AG09319 (cell line): ENCODE results near the gene COX7B.
"Not testable (repeated sequence)": the region's sequence is repeated elsewhere in the genome, so short reads cannot be mapped to it uniquely, and the experiment has no call there.

Source experiments
- DNase-seq: peaks from one replicate; pipeline ENCODE4 v3.0.0-alpha.2; 2010; ENCODE audit warnings: low read depth; ENCODE audit errors: extremely low read depth
- TF ChIP-seq, protein P1 (sequence below): IDR thresholded peaks from 2 replicates; pipeline ENCODE4 v1.5.1; 2011; ENCODE audit warnings: low read depth, mild to moderate bottlenecking, inconsistent platforms, low read length, moderate library complexity

Gene COX7B

DNA sequence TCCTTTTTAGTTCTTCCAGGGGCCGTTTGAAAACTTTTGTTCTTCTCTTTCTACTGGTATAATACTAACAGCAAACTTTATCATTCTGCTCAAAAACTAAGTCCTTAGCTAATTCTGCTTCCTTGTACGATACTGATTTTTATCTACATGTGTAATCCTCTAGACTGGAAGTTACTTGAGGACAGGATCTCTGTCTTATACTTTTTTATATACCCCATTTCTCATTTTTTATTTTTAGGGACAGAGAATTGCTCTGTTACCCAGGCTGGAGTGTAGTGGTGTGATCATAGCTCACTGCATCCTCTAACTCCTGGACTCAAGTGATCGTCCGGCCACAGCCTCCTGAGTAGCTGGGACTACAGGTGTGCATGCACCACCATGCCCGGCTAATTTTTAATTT lies 2.2 kb downstream of the COX7B start:
- no peak for DNase-seq
- TF ChIP-seq, protein P1, sequence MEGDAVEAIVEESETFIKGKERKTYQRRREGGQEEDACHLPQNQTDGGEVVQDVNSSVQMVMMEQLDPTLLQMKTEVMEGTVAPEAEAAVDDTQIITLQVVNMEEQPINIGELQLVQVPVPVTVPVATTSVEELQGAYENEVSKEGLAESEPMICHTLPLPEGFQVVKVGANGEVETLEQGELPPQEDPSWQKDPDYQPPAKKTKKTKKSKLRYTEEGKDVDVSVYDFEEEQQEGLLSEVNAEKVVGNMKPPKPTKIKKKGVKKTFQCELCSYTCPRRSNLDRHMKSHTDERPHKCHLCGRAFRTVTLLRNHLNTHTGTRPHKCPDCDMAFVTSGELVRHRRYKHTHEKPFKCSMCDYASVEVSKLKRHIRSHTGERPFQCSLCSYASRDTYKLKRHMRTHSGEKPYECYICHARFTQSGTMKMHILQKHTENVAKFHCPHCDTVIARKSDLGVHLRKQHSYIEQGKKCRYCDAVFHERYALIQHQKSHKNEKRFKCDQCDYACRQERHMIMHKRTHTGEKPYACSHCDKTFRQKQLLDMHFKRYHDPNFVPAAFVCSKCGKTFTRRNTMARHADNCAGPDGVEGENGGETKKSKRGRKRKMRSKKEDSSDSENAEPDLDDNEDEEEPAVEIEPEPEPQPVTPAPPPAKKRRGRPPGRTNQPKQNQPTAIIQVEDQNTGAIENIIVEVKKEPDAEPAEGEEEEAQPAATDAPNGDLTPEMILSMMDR = no peak

DNA sequence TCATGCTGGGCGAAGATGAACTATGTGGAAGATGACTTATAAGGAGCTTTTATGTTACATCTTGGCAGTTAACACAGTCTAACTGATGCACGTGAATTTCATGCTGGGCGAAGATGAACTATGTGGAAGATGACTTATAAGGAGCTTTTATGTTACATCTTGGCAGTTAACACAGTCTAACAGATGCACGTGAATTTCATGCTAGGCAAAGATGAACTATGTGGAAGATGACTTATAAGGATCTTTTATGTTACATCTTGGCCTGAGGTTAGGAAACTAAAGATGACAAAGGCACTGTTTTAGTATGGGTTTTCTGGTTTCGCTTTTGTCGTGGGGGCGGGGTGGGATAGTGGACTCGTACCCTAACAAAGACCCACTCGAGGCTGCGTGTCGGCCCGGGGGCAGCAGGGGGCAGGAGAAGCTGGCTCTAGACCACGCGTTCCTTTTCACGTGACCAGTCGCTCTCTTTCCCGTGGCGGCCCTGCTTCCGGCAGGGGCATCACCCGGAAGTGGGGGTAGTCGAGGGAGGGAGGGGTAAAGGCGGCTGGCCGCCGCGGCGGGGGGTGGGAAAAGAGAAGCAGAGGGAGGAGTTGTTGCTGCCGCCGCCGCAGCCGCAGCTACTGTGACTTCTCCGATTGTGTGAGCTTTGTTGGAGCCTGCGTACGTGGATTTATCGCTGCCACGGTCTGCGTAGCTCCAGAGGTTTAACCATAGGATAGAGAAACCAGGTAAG lies 11.0 kb downstream of the COX7B start, which contains the start of gene ATP7A:
ATP7A (plus strand) TSS at position 586 of the 733 bp plus-strand sequence. CDS start 60,949 bp downstream, outside the sequence.
- TF ChIP-seq, protein P1 = peak; percentile 57
- peak; percentile 73 for DNase-seq

DNA sequence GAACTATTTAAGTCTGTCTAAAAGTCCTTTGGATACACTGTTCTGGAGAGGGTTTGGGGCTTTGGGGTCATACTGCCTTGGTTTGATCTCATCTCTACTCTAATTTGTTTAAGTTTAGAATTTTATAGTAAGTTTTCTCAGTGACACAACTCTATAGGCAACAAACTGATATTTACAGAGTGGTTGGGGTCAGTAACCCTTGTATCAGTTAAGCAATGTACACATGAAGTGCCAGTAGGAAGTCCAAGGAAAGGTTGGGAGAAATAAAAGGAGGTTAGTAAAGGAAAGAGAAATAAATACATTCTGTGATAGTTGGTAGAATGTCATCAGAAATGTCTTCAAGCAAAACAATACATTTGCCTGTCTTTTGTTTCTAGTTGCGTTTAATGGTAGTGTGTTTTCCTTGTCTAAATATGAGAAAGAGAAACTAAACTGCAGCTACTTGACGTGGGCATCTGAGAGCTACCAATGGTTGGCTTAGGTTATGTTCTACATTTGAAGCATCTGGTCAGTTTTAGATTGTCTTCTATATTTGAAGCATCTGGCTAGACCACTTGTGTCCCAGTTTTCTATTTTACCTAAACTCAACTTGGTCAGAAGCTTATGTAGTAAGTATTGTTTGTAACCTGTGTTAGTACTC lies 18.1 kb downstream of the COX7B start:
- DNase-seq = no peak
- TF ChIP-seq, protein P1 = no peak

DNA sequence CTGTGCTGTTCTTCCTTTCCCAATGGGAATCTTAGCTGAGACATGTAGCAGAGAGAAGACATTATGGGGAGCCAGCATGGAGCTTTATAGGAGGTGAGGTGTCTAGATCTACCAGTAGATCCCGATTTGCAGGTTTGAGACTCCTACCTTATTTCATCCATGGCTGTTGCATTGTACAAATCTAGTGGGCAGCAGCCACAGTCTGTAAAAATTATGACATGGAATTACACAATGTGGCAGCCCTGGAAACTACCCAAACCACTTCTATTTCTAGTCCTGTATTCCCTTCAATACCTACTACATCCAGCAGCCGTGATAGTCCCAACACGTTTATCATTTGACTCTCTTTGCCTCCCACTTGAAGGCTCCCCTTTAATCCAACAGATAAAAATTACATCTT lies 19.3 kb downstream of the COX7B start:
- DNase-seq = no peak
- TF ChIP-seq, protein P1 = no peak

DNA sequence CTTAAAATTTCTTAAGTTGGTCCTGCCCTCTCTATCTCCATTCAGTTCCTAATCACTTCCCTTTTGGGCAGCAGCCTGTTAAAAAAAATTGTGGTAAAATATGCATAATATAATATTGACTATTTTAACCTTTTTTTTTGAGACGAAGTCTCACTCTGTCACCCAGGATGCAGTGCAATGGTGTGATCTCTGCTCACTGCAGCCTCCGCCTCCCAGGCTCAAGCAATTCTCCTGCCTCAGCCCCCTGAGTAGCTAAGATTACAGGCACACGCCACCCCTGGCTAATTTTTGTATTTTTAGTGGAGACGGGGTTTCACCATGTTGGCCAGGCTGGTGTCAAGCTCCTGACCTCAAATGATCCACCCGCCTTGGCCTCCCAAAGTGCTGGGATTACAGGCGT lies 20.1 kb downstream of the COX7B start:
- DNase-seq = not testable (repeated sequence)

DNA sequence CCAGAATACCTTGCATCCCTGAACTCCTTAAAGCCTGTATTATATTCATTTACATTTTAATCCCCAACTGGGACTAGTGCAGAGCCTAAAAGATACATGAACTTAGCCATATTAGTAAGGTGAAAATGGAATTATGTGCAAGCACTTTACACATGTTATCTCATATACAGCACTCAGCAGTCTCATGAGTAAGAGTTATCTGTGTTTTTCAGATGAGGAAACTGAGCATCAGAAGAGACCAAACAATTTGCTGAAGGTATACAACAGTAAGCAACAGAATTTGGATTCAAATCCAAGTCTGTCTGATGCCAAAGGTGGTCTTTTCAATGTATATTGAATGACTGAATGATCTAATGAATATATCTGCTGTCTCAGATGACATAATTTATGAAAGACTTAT lies 23.5 kb downstream of the COX7B start:
- TF ChIP-seq, protein P1 = no peak
- DNase-seq = no peak

DNA sequence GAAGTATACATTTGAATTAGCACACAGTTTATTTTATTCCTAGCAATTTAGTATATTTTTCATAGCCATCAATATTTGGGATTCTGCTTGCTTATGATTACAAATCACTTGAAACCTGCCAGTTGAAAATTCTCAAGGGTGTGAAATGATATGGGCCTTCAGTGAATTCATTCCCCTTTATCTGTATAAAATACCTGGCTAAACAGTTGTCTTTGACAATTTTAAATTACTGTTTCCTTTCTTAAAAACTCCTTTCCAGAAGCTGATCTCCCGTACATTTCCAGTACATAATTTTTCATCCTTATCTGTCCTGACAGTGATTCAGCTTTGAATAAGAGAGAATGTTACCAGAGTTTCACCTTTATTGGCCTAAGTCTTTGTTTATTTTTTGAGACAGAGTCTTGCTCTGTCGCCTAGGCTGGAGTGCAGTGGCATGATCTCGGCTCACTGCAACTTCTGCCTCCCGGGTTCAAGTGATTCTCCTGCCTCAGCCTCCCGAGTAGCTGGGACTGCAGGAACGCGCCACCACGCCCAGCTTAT lies 25.1 kb downstream of the COX7B start:
- TF ChIP-seq, protein P1 = no peak
- no peak for DNase-seq

DNA sequence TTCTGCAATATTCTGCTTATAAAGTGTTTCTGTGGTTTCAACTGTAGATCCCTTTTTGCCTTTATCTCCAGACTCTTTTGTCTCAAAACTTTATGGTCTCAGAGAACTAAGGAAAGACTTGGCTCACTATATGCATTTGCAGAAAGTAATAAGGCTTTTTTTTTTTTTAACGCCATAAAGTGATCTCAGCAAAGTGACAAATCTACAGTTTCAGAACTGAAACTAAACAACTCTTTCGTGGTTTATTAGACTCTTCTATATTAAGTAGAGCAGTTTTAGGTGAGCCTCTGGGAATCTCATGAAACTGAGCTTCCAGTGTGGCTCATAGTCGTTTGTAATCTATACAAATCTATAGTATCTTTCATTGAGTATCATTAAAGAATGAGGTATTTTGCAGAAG lies 26.5 kb downstream of the COX7B start:
- DNase-seq = no peak
- TF ChIP-seq, protein P1 = no peak
